ENCODE results near the gene CASP12.

The CASP12 gene

DNA sequence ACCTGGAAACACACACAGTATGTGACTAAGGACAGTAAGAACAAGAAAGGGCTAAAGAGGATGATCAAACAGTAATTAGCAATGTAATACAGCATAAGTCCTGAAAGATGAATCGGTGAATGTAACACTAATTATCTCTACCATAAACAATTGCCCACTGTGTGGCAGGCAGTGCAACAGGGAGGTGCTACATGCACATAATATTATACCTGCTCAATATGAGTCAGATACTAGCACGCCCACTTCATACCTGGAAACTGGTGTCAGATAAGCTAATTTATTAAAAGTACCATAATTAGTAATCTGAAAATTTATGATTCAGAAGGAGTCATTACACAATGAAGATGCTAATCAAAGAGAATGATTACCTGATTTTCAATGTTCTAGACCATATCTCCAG lies 14.9 kb downstream of the CASP12 start:
- DNase-seq: no peak

DNA sequence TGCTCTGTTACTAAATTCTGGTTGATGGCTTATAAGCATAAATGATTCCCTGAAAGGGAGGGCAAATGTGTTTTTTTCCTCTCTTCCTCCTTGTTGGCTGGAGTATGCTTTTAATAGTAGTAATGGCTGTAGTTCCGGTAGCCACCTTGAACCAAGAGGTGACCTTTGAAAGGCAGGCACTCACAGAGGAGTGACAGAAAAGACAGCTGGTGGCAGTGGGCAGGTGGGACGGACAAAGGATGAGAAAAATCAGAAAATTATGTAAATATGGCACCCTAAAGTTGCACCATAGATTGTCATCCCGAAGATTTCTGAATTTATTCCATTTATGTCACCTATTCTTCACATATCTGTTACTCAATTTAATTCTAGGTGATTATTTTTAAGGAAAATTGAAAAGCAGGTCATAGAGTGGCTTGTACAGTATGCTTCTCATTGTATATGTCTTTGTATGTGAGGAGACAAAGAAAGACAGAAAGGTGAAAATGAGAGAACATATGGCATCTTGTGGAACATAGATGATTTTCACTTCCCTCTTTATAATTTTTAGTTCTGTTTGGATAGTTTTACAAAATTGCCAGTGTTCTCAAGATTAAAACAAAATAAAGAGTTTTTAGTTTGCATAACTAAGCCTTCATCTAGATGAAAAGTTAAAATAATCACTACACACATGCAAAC lies 17.0 kb downstream of the CASP12 start:
- no peak for DNase-seq

DNA sequence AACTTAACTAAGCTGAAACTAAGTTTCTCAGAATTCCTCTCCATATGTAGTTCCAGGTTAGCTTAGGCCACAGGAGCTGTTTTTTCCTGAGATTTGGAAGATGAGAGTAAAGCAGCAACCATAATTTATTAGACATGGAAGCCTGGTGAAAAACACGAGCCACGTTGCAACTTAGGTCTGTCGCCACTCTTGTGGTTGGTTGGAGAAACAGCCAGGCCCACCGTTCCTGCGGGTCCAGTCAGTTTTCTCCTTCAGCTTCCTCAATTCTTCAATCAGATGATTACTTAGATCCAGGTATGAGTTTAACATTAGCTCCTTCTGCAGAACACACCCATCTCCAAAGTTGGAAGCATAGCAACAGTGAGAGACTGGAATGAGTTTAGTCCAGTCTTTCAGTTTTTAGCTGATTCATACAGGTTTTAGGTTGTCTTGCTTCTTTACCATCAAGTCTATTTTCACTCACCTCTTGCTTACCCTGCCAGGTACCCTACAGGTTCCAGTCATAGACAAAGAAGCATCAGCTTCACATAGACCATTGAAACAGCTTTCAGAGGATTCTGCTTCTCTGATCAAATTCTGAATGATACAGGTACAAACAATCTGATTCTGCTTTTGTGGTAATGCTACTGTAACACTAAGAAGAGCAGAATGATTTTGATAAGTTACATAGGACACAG lies 18.6 kb downstream of the CASP12 start:
- no peak for DNase-seq

DNA sequence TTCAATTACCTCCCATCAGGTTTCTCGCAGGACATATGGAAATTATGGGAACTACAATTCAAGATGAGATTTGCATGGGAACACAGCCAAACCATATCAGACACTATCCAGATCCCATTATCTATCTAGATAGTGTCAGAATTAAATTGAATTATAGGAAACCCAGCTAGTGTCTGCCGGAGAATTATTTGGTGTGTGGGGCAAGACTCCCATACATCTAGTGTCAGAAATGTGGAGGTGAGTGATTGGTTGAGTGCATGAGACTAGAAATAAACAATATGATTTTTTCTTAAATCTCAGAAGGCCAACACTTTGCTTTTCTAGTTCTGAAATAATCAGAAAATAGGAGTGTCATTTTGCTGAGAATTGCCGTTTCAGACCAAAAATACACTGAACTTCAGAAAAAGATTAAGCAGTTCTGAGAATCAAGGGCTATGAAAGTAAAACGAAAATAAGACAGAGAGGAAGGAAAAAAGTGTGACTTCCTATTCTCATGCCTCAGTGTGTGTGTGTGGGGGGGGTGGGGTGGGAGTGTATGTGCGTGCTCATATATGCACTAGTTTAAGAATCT lies 21.3 kb downstream of the CASP12 start:
- DNase-seq: no peak

DNA sequence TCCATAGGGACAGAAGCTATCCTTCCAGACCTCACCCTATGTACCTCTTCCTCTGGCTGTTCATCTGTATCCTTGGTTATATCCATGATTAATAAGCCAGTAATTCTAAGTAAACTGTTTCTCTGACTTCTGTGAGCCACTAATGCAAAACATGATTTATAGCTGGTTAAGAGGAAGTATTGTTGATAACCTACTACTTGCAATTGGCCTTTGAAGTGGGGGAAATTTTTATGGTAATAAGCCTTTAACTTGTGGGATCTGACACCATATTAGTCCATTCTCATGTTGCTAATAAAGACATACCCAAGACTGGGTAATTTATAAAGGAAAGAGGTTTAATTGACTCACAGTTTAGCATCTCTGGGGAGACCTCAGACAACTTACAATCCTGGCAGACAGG lies 21.9 kb downstream of the CASP12 start:
- DNase-seq: no peak

DNA sequence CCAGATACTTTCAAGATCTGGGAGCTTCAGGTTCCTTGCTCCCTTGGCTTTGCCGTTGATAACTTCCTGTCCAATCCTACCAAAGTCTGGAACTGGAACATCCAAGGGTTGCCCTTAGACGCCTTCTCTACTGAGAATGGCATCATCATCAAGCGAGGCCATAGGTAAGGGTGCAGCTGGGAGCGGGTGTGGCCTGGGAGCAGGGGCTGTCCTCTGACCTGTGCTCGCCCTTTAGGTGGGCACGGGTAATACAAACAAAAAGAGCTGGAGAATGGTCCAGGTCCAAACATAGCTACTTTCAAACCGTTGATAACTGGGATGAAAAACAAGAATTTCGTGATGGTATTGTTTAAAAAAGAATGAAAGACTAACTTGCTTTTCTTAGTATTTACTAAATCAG lies 25.0 kb downstream of the CASP12 start:
- no peak for DNase-seq

DNA sequence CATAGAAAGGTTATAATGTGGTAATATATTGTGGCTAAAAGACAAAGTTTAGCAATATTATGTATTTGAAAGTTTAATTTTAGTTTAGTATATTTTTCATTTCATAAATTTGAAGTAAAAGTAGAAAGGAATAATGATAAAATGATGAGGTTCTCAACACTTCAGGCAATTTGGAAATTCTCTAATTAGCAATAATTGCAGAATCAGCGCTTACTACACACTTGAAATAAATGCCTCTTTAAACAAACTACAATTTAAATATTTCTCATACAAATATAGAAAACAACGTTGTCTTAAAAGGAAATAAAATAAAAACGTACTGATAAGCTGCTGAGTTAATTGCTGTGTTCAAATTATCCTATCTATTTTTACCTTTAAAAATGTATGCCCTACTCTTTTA lies 25.9 kb downstream of the CASP12 start:
- DNase-seq: no peak

DNA sequence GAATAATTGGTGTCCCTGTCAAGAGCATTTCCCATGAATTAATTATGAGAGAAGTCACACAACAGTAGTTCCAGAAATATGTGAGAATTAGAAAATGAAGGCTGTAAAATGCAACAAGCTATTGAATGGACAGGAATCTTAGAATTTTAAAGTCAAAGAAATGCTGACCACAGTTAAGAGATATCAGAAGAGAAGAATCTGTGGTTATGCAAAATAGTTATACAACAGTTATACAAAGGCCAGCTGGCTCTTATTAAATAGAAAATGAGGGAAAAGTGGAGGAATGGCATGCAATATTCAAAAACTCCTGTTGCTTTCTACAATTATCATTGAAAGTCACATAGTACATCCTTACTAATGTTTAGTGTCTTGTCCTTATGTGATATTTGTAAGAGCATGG lies 27.4 kb downstream of the CASP12 start:
- DNase-seq: no peak

DNA sequence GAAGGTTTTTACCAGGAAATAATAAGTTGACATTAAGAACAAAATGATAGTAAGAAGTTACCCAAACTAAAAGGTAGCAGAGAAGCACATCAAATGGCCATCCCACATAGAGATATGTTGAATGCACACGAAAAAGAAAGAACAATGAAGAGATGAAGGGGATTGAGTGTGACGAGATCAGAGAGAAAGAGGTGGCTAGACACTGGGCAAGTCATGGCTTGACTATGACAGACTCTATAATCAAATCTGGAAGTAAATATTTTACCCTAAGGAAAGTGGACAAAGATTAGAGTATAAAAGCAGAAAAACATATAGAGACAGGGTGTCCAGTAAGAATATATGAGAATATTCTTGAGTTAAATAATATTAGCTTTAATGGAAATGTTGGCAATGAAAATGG lies 31.4 kb downstream of the CASP12 start:
- no peak for DNase-seq

DNA sequence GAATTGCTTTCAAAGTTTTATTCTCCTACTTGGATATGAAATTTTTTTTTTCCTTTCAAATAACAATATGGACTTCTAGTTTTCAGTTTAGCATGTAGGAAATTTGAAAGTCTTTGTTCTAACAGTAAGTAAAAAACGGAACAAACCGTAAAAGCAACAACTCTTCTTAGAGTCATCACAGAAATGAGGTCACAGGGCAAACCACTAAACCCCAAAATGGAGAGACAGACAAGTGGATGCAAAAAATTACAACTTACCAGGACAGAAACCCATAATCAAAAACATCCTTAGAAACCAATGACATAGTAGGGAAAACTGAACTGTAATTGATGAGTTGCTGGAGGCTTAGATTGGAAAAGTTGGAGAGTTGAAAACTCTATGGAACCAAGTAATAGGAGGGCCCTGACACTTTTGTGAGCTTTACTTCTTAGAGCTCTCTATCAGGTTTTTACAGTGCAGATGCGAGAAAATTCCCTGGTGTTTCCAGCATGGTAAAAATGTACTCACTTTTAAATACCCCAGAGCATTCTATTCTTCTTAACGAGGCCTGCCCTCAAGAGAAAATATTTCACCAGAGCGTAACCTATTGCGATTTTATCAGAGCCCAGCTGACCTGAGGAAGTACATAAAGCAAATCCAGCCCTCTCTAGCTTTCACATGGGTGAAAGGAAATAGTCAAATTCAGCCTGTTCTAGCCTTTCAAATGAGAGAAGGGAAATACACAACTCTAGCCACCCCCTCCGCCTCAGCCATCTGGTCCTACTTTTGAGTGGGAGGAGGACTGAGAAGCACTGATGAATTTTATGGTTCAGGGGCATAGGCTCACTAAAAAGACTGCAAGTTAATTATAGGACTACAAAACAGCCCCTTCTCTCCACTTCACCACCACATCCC lies 39.1 kb downstream of the CASP12 start:
- DNase-seq: no peak

DNA sequence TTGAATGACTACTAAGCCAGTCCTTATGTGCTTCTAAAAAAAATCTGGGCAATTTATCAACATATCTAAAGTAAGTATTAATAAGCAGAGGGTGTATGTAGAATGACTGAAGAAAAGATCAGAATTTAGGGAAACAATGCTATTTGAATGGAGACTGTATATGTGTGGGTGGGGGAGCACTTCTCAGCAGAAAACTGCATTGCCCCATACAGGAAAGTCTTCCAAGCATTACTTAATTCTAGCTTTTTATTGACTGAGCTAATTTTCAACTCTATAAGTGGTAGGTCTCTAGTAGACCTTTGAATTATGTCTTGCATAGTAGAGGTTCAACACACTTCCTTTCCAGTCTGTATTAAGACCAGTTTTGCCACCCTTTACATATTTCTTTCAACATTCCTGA lies 41.7 kb downstream of the CASP12 start:
- DNase-seq: no peak

DNA sequence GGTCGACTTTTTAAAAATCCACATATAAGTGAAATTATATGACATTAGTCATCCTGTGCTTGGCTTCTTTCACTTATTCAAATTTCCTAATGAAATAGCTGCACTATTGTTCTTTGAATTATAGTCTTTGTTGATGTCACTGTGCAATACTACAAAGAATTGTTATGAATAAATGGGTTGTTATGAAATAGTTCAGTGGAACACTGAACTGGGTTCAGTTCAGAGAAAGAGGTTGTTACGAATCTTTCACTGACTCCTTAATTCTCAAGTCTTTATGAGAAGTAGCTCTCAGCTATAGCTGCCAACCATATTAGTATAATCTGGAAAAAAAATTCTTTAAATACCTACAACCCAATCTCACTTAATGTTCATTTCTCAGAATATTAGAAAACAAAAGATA lies 42.3 kb downstream of the CASP12 start:
- DNase-seq: no peak

DNA sequence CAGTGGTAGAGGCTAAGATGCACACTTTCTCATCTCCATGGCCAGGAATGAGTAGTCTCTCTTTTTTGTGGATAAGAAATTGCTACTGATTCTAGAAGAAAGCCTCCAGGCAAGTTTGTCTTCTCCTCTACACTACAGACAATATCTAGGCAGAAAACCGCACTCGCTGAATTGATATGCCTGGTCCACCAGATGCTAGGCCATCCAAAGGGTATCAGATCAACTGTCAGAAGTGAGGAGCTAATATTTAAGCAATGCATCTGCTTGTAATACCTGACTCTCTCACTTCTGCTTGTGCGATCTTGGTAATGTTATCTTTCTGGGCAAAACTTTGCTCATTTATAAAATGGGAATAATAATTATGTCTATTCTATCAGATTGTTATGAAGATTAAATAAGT lies 45.0 kb downstream of the CASP12 start:
- no peak for DNase-seq

DNA sequence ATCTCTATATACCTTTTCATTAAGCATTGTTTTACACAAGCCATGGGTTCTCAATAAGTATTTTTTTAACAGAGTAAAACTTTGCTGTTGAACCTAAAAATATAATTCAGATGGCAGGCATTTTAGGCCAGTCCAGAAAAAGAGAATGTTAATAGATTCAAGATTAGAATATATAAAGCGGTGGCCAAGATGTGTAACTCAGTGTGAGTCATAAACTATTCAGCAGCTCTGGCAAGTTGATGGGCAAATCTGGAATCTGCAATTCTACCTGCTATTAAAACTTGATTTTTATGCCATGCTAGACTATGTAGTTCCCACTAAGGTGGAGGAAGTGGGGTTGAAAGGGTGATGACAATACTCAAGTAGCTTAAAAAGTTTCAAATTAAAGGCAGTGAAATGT lies 45.4 kb downstream of the CASP12 start:
- no peak for DNase-seq

DNA sequence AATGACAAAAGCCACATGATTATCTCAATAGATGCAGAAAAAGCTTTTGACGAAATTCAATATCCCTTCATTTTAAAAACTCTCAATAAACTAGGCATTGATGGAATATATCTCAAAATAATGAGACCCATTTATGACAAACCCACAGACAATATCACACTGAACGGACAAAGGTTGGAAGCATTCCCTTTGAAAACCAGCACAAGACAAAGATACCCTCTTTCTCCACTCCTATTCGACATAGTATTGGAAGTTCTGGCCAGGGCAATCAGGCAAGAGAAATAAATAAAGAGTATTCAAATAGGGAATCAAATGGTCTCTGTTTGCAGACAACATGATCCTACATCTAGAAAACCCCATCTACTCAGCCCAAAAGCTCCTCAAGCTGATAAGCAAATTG lies 52.0 kb downstream of the CASP12 start:
- DNase-seq: no peak

DNA sequence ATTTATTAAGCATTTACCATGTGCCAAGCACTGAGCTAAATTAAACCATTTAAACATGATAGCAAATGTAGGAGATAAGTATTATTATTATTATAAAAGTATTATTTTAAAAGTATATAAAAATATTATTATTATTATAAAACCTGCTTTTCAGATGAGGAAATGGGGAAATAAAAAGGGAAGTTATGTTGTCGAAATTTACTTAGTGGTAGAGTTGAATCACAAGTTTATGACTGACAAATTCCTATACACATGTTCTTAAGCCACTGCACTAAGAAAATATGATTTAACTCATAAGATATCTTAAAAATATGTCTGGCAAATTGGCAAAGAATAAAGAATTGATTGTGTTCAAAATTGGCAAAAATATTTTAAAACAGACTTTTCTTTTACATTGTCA lies 53.8 kb downstream of the CASP12 start:
- DNase-seq: no peak

DNA sequence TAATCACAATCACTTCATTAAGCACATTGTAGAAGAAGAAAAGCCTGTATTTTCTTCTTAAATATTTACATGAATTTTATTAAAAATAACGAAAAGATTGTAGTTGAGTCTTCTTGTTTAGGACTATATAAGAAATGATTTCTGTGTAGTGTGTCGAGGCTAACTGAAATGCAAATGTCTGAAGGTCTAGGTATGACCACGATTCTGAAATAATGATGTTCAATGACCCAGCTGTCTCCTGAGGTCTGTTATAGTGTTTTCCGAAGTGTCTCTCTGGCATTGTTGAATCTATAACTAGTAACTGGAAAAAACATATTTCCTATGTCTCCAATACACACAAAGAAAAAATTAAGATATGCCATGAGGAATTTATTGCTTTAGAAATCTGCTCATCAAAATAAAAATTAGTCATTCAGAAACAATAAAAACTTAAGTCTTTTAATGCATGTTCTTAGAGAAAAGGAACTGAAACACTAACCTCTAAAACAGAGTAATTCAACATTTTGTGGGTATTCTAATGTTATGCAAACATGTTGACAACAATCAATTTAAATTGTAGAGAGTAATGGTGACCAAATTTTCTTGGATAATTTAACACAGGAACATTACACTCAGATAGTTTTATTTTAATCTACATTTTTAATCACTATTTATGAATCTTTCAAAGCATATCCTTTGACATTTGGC lies 55.0 kb downstream of the CASP12 start:
- no peak for DNase-seq

DNA sequence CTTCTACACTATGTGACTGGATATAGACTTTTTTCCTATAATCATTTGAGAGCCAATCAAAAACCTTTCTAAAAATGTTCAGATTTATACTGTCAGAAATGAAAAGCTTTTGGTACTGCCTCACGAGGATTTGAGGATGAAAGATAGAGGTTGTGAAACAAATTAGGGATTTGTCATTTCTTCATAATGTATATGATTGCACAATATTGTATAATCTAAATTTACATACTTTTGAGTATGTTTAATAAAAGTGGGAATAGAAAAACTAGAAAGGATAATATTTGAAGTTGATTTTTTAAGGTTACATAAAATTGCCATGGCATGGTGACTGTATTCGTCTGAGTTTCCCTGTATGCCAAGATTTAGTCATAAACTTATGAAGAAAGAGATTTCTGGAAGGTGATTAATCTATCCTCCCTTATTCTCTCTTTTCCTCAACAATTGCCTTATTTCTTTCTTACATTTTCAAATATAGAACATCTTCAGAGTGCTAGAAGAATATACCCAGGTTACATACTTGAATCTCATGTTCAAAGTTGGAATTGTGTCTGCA lies 56.2 kb downstream of the CASP12 start:
- no peak for DNase-seq

DNA sequence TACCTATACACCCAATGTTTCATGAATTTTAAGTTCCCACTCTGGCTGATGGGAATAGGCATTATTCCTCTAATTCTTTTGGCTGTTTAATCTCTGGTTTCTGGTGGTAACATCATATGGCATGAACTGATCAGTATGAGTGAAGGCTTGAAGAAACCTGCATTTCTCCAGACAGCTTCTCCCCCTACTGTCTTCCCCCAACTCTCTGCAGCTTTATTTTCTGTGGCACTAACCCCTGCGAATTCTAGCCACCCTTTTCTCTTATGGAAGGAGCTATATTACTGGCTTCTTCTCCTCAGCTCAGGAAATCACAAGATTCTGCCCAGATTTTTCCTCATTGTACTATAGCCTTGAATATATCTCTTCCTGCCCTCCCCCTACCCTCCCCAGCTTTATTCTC lies 57.1 kb downstream of the CASP12 start:
- DNase-seq: no peak

DNA sequence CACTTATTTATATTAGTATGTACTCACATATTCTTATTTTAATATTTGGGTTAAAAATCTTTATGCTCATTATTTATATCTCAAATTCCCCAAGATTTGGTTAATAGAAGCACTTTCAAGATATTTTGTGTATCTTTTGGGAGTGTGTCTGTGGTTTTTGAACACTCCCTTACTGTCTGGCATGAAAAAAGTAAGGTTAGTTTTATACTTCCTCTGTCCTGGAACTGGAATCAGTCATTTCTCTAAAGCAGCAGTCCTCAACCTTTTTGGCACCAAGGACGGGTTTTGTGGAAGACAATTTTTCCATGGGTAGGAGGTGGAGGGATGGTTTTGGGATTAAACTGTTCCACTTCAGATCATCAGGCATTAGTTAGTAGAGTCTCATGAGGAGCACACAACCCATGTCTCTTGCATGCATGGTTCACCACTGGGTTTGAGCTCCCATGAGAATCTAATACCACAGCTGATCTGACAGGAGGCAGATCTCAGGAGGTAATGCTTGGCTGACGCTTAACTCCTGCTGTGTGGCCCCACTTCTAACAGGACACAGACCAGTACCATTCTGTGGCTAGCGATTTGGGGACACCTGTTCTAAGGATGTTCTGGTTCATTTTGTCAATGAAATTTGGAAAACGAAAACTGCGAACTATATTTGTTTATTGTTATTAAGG lies 60.2 kb downstream of the CASP12 start:
- no peak for DNase-seq

DNA sequence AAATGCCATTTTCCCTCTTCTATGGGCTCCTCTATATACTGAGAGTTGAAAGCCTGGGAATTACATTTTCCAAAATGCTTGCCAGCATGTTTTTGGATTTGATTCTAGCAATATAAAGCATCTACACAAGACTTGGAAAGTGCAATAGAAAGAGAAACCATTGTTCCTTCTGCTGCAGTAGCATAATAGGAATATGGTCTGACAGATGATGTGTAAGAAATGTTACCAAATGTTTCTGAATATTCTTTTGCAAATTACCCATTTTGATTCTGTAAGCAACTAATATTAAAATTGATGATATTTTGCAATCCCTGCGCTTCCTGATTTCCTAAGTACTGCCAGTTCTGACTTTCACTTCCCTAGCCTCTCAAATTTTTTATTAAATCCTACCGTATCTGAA lies 61.6 kb downstream of the CASP12 start:
- no peak for DNase-seq

All from NCI-H2081 (cell line).